ENCODE data around the gene CTNNBL1.

The CTNNBL1 gene

DNA sequence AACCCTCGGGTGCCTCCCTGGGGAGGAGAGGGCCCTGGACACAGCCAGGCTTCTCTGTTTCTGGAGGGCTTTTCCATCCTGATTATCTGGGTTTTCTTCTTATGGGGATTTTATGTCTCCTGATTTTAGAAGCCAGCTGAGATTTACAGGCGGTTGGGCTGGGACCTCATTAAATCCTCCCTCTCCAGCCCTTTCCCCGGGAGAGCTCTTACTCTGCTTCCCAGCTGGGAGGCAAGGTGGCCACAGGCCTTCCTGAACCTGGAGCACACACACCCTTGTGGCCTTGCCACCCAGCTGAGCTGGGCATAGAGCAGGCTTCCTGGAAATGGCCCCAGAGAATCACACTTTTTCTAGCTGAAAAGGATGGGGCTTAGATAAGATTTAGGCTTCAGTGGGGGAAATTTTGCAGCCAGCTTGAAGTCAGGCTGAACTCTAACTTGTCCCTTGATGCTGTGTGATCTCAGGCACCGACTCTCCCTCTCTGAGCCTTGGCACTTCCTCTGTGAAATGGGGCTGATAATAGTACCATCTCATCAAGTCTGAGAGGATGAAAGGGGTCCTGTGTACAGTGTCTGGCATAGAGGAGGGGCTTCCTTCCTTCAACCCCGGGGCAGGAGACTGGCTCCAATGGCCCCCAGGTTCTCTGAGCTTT is 225.7 kb downstream of the CTNNBL1 start:
- DNase-seq (ENCODE audit: low read depth), result no peak

GRCh38 chr20:37920270-37920669 is 226.4 kb downstream of the CTNNBL1 start:
- no peak for DNase-seq (ENCODE audit: low read depth)

DNA sequence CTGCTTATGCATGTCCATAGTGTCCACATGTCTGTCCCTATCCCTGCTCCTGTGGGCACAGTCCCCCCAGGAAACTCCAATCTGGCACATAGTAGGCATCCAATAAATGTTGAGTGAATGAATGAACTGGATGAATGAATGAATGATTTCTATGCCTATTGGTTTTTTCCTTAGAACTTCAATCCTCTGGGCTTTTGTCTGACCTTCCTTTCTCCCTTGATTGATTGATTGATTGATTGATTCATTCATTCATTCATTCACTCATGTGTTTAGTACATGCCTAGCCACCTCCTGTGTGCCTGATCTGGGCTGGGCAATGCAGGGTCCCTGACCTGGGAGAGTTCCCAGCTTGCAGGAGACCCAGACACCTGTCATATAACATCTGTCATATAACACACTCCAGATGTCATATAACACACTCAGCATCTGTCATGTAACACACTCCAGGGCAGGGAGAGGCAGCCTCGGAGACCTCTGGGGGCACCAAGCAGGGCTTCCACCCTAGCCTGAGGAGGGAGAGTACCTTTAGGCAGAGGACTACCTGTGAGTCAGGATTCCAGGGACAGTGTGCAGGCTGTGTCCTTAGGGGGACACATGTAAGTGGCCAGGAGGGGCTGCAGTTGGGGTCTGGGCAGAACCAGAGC is 227.0 kb downstream of the CTNNBL1 start:
- no peak for DNase-seq (ENCODE audit: low read depth)

- DNase-seq (ENCODE audit: low read depth), result no peak
Observed at GRCh38 chr20:37921341-37921929, 227.6 kb downstream of the CTNNBL1 start.
